Ascending aorta (tissue), 2 donors: ENCODE measurements around the gene HOXB6. TPM values are rescaled to one million over a fixed set of nuclear protein-coding genes. Genes with fewer than 3 reads are reported as not detected.

Experiments used
- DNase-seq, 2 donors: peaks; one replicate each; pipeline ENCODE4 v3.0.0-alpha.2; 2019; ENCODE audit warnings: low spot score in 2 of 2
- H3K27ac ChIP-seq, 2 donors: fragments of 200-600 bp; sonication (generic); one replicate each; pipeline ENCODE4 v1.5.1; 2016 to 2017; ENCODE audit warnings: mild to moderate bottlenecking in 1 of 2
- H3K27me3 ChIP-seq: fragments of 200-600 bp; sonication (generic); one replicate; pipeline ENCODE4 v1.5.1; 2017
- H3K36me3 ChIP-seq, 2 donors: fragments of 200-600 bp; sonication (generic); one replicate each; pipeline ENCODE4 v1.5.1; 2016
- H3K4me1 ChIP-seq, 2 donors: fragments of 200-600 bp; sonication (generic); one replicate each; pipeline ENCODE4 v1.5.1; 2016 to 2017; ENCODE audit warnings: mild to moderate bottlenecking in 1 of 2
- H3K4me3 ChIP-seq, 2 donors: fragments of 200-600 bp; sonication (generic); one replicate each; pipeline ENCODE4 v1.5.1; 2016 to 2017; ENCODE audit warnings: mild to moderate bottlenecking in 1 of 2
- H3K9me3 ChIP-seq, 2 donors: fragments of 200-600 bp; sonication (generic); one replicate each; pipeline ENCODE4 v1.5.1; 2016
- intact Hi-C: fragments of 100-400 bp; cut with DNase I; formaldehyde crosslinking; loops from one replicate; pipeline ENCODE4 v1.15.1; 2023
- total RNA-seq: library from RNA; depleted of rRNA; stranded (reverse); fragments of >200 nt; gene quantifications from one replicate; pipeline ENCODE4 v1.1.0, GENCODE V29; 2016
- TF ChIP-seq, protein P1 (sequence below), 3 experiments: fragments of 200-600 bp in 2 of 3; fragments of 450-650 bp in 1 of 3; sonication (generic) in 2 of 3; IDR thresholded peaks; one replicate each; pipeline ENCODE4 v1.5.1; 2016 to 2019; ENCODE audit warnings: antibody characterized with exemption in 3 of 3, mild to moderate bottlenecking in 1 of 3, moderate library complexity in 1 of 3

The HOXB6 gene
- total RNA-seq, 1 donor from 2014 or later: 5.1 TPM

DNA sequence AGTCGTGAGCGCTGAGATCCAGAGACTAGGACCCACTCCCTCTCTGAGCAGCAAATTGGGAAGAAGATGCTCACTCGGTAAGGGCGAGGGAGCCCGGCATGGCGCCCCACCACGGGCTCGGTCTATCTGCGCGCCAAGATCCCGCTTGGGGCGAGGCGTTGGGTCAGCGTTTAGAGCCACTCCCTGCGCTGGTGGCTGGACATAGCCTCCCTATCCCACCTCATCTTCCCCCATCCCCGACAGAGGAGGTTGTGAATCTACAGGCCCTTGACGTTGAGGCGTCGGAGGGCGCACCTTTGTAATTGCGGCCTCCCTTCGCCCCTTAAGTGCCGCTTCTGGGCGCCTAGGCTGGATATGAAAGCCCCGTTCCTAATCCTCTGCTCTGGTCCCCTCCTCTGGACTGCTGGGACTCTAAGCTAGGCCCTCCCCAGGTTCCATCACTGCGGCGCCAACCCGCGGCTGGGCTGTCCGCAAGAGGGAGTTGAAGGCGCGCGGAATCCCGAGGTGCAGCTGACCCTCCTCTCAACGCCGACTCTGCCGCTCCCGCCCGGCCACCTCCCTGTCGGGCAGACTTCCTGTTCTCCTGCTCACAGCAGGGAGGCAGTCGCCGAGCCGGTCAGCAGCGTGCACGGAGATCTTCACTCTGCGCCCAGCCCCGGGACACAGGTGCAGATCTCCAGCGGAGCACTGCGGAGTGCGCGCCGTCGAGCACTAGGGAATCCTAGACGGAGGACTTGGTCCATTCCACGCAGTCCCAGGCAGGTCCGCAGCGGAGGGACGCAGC, 37.5 kb upstream of the HOXB6 start:
- no peaks in the 10 kb centered on the region for H3K36me3 ChIP-seq
- H3K4me3 ChIP-seq: no peak overlapping the region
- DNase-seq: no peak
- no peak overlapping the region for H3K27ac ChIP-seq
- H3K4me1 ChIP-seq: peaks cover 2 to 3% of the 10 kb centered on the region in 2 donors
- no peaks in the 10 kb centered on the region for H3K9me3 ChIP-seq
- TF ChIP-seq, protein P1, sequence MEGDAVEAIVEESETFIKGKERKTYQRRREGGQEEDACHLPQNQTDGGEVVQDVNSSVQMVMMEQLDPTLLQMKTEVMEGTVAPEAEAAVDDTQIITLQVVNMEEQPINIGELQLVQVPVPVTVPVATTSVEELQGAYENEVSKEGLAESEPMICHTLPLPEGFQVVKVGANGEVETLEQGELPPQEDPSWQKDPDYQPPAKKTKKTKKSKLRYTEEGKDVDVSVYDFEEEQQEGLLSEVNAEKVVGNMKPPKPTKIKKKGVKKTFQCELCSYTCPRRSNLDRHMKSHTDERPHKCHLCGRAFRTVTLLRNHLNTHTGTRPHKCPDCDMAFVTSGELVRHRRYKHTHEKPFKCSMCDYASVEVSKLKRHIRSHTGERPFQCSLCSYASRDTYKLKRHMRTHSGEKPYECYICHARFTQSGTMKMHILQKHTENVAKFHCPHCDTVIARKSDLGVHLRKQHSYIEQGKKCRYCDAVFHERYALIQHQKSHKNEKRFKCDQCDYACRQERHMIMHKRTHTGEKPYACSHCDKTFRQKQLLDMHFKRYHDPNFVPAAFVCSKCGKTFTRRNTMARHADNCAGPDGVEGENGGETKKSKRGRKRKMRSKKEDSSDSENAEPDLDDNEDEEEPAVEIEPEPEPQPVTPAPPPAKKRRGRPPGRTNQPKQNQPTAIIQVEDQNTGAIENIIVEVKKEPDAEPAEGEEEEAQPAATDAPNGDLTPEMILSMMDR (IDR thresholded peaks at IDR 0.05): no peak
- peaks cover 27% of the 10 kb centered on the region for H3K27me3 ChIP-seq
- intact Hi-C loops: no loop called here

DNA sequence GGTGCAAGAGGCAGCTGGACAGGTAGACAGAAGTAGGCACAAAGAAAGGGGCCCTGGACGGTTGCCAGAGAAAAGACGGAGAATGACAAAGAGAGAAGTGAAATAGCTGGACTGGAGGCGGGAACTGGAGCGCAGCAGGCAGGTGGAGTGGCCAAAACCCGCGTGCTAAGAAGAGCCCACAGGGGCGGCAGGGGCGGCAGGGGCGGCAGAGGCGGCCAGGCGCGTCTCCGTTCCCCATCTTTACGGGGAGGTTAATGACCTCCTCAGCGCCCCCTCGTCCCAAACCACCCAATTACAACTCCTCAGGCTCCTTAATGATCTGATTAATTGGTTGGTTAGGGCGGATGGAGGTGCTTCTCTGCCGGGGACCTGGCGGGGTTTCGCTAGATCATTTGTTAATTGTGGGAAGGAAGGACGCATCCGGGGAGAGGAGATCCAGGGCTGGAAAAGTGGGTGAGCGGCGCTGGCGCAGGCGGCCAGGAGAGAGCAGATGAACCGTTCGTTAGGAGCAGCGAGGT, 36.8 kb upstream of the HOXB6 start:
- H3K27ac ChIP-seq: no peak overlapping the region
- H3K27me3 ChIP-seq: peaks cover 23% of the 10 kb centered on the region
- H3K36me3 ChIP-seq: no peaks in the 10 kb centered on the region
- H3K4me3 ChIP-seq: no peak overlapping the region
- peaks cover under 1 to 2% of the 10 kb centered on the region in 2 donors for H3K4me1 ChIP-seq
- TF ChIP-seq, protein P1 (IDR thresholded peaks at IDR 0.05): no peak
- intact Hi-C loops: no loop called here
- DNase-seq: no peak
- H3K9me3 ChIP-seq: no peaks in the 10 kb centered on the region

DNA sequence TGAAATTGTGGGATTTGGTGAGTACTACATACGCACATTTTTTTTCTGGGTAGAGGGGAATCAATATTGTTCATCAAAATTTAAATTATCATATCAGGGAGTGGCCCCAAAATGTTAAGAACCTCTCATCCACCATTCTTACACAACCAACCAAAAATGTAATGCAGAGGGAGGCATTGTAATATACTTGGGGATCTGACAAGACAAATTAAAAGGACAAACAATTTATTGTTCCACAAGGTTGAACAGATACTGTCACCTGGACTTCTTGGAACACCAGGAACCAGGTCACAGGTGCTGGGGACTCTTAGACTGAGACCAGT, 36.0 kb upstream of the HOXB6 start:
- TF ChIP-seq, protein P1 (IDR thresholded peaks at IDR 0.05): no peak
- intact Hi-C loops: no loop called here
- Histone ChIP-seq H3K9me3 (no peaks in the 10 kb centered on the region), H3K27ac (no peak overlapping the region), H3K27me3 (peaks cover 17% of the 10 kb centered on the region), H3K36me3 (no peaks in the 10 kb centered on the region), H3K4me3 (no peak overlapping the region), H3K4me1 (no peaks in the 10 kb centered on the region)
- no peak for DNase-seq

DNA sequence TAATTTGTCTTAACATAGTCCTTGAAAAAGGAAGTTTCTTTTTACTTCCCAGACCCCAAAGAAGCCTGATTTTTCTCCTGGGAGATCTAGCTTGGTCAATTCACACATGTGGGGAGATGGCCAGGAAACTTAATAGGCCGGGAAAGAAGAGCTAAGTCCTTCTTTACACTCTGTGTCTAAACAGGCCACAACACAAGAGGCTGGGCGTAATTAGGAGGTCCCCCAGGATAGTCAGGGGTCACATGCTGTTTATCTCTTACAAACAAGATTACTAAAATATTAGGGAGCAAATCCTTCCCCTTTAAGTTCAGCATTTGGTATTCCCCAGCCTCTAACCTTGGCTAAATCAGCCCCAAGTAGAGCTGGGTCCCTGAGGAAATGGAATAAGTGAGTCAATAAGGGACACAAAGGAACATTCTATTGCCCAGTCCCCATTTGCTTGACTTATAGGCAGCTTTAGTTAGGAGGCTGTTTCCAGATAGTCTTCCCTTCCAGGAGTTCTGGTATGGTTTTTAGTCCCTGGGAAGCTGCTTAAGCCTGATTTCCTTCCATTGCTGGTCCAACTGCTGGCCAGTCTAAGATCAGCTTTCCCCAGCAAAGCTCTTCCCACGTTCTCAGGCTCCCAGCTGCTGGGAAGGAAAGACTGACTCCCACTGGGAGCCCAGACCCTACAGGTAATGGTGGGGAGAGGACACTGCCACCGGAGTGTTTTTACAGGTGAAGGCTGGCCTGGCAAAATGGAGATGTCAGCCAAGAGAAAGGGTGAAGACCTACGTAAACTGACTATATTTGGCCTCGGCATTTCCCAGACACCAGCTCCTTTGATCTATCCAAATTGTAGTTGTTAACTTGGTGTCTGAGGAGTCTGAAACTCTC, 35.4 kb upstream of the HOXB6 start:
- DNase-seq: no peak
- intact Hi-C loops: no loop called here
- Histone ChIP-seq H3K27me3 (peaks cover 21% of the 10 kb centered on the region), H3K9me3 (no peaks in the 10 kb centered on the region), H3K27ac (no peak overlapping the region), H3K4me3 (no peak overlapping the region), H3K4me1 (no peaks in the 10 kb centered on the region), H3K36me3 (no peaks in the 10 kb centered on the region)
- TF ChIP-seq, protein P1 (IDR thresholded peaks at IDR 0.05): no peak

DNA sequence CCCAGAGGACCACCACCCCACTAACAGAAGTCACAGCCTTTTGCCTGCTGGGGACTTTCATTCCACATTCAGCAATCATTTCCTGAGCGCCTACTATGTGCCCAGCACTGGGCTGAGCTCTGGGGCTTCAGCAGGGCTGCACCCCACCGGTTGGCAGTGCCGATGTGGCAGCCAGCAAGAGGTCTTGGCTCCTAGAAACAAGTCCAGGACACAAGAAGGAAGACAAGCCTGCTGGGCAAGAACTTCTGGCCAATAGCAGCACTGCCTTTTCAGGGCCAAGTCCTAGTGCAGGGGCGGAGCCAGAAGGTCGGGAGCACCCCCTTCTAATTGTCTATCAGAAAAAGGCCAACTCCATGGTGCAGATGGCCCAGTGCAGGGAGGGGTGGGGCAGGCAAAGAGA, 34.4 kb upstream of the HOXB6 start:
- Histone ChIP-seq H3K4me3 (no peak overlapping the region), H3K27me3 (peaks cover 23% of the 10 kb centered on the region), H3K4me1 (no peaks in the 10 kb centered on the region), H3K36me3 (no peaks in the 10 kb centered on the region), H3K27ac (no peak overlapping the region), H3K9me3 (no peaks in the 10 kb centered on the region)
- TF ChIP-seq, protein P1 (IDR thresholded peaks at IDR 0.05): no peak
- intact Hi-C loops: no loop called here
- DNase-seq: no peak
